Measurements from ENCODE around the gene CST4.

GRCh38 chr20:23656372-23656771, 32.5 kb downstream of the CST4 start:
- TF ChIP-seq CTCF (IDR thresholded peaks at IDR 0.05; ENCODE audit: low read depth, low read length, poor library complexity, severe bottlenecking) = no peak
- no peak for TF ChIP-seq EZH2phosphoT487 (IDR thresholded peaks at IDR 0.05; ENCODE audit: borderline replicate concordance, low read length)
